GM19438 (cell line): ENCODE results near the gene SP7.

Experiments used
- ATAC-seq: cut with Tn5 transposase; IDR thresholded peaks from one replicate; pipeline ENCODE4 v1.9.1; 2021; ENCODE audit warnings: low read depth; ENCODE audit not compliant: unreplicated experiment

The SP7 gene

GRCh38 chr12:53279283-53279869 lies 56.8 kb downstream of the SP7 start:
- no peak for ATAC-seq

GRCh38 chr12:53277981-53278380 lies 58.2 kb downstream of the SP7 start:
- ATAC-seq = no peak
